Right lung (tissue), 5 donors: Measurements from ENCODE around the gene SSR1. TPM values are rescaled to one million over a fixed set of nuclear protein-coding genes. Genes with fewer than 3 reads are reported as not detected.
"Not testable (repeated sequence)": the region's sequence is repeated elsewhere in the genome, so short reads cannot be mapped to it uniquely, and the experiment has no call there.

ENCODE experiments used
- DNase-seq, 2 donors: peaks; one replicate each; pipeline ENCODE4 v3.0.0-alpha.2; 2013
- polyA plus RNA-seq, 5 donors: library from polyadenylated mRNA; unstranded; fragments of 120-200 nt; gene quantifications; one replicate each; pipeline versions ENCODE4 v1.2.1 to v1.2.3, GENCODE V29; 2013; ENCODE audit warnings: inconsistent platforms in 1 of 5, low replicate concordance in 1 of 5; ENCODE audit not compliant: insufficient read length in 5 of 5, insufficient read depth in 1 of 5

Gene SSR1
- polyA plus RNA-seq, 5 donors, result 105 to 128 (median 124) TPM

- DNase-seq, result no peak
These were observed 27.6 kb downstream of the SSR1 start for GRCh38 chr6:7285416-7285815.

- no peak for DNase-seq
These were observed 29.3 kb downstream of the SSR1 start for GRCh38 chr6:7283676-7284075.

- DNase-seq, result no peak
These were observed 30.7 kb downstream of the SSR1 start for GRCh38 chr6:7282097-7282906.

GRCh38 chr6:7276199-7276524 is 36.8 kb downstream of the SSR1 start:
- DNase-seq, result no peak

- not testable (repeated sequence) for DNase-seq
These were observed 38.5 kb downstream of the SSR1 start for GRCh38 chr6:7274525-7274924.

- no peak for DNase-seq
These were observed 39.3 kb downstream of the SSR1 start for GRCh38 chr6:7273709-7274108.

- no peak for DNase-seq
These were observed 41.8 kb downstream of the SSR1 start for GRCh38 chr6:7271205-7271534.

GRCh38 chr6:7270320-7271204 is 42.4 kb downstream of the SSR1 start:
- DNase-seq, result no peak

GRCh38 chr6:7269816-7270215 is 43.2 kb downstream of the SSR1 start:
- no peak for DNase-seq

GRCh38 chr6:7268816-7269555 is 44.0 kb downstream of the SSR1 start:
- no peak for DNase-seq

- no peak for DNase-seq
These were observed 44.6 kb downstream of the SSR1 start for GRCh38 chr6:7268362-7268761.

GRCh38 chr6:7267466-7268091 is 45.4 kb downstream of the SSR1 start:
- DNase-seq, result no peak

- no peak for DNase-seq
These were observed 45.9 kb downstream of the SSR1 start for GRCh38 chr6:7267071-7267465.

- DNase-seq, result not testable (repeated sequence)
These were observed 47.6 kb downstream of the SSR1 start for GRCh38 chr6:7265385-7265726.

GRCh38 chr6:7264686-7265384 is 48.2 kb downstream of the SSR1 start:
- DNase-seq, result no peak

GRCh38 chr6:7264041-7264440 is 49.0 kb downstream of the SSR1 start:
- DNase-seq, result no peak

- not testable (repeated sequence) for DNase-seq
These were observed 49.5 kb downstream of the SSR1 start for GRCh38 chr6:7263519-7263805.

- DNase-seq, result no peak
These were observed 50.1 kb downstream of the SSR1 start for GRCh38 chr6:7262746-7263518.

- DNase-seq, result no peak
These were observed 51.0 kb downstream of the SSR1 start for GRCh38 chr6:7261852-7262461.

GRCh38 chr6:7261032-7261841 is 51.8 kb downstream of the SSR1 start:
- peak; percentile 79 to 82 for DNase-seq
